ENCODE measurements around the gene PALLD.

Gene PALLD

DNA sequence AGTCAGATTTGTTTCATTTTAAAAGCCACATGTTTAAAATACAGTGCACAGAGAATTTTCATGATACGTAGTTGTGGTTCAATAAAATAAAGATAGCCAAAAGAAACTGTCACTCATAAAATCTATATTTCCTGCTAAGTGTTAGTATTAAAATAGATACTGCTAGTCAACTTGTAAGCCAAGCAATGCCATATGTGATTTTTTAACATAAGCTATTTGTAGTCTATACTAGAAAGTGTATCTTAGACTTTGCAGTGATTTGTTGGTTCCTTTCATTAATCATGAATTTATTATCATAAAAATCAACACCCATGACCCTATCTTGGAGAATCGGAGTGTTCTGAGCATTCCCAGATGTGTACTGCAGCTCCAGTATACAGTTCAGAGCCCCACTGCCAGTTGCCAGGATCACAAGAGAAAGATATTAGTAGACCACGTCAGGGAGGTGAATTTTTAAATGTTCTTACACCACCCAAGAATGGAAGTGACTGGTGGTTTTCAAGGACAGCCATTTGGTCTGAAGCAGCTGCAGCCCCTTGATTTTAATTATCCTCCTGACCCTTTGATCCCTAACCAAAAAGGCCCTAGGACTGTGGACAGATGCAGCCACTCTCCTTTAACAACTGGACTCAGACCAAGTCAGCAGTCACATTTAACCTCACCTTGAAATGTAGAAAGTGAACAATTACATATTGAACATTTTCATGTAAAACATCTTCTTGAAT, 163.1 kb downstream of the PALLD start:
- no peaks in the 10 kb centered on the region for H3K79me2 ChIP-seq (ENCODE audit: insufficient read depth, low read length)
- no peaks in the 10 kb centered on the region for H3K36me3 ChIP-seq (ENCODE audit: insufficient read depth, low read length)
- H3K27me3 ChIP-seq (ENCODE audit: insufficient read depth, low read length, poor library complexity) = no peaks in the 10 kb centered on the region
- H3K4me3 ChIP-seq (ENCODE audit: low read depth in 1 of 2, low read length in 2 of 2) = no peak overlapping the region
- H4K20me1 ChIP-seq (ENCODE audit: insufficient read depth, low read length) = no peaks in the 10 kb centered on the region
- H3K4me2 ChIP-seq (ENCODE audit: insufficient read depth, low read length) = no peak overlapping the region
- no peak for ATAC-seq (ENCODE audit: insufficient read depth, low read depth)
- H3K9me3 ChIP-seq (ENCODE audit: insufficient read depth, low read length, severe bottlenecking) = no peaks in the 10 kb centered on the region
- DNase-seq = no peak
- no peak for TF ChIP-seq EZH2 (IDR thresholded peaks at IDR 0.05; ENCODE audit: borderline replicate concordance, low read depth, low read length, severe bottlenecking)
- TF ChIP-seq, protein P1, sequence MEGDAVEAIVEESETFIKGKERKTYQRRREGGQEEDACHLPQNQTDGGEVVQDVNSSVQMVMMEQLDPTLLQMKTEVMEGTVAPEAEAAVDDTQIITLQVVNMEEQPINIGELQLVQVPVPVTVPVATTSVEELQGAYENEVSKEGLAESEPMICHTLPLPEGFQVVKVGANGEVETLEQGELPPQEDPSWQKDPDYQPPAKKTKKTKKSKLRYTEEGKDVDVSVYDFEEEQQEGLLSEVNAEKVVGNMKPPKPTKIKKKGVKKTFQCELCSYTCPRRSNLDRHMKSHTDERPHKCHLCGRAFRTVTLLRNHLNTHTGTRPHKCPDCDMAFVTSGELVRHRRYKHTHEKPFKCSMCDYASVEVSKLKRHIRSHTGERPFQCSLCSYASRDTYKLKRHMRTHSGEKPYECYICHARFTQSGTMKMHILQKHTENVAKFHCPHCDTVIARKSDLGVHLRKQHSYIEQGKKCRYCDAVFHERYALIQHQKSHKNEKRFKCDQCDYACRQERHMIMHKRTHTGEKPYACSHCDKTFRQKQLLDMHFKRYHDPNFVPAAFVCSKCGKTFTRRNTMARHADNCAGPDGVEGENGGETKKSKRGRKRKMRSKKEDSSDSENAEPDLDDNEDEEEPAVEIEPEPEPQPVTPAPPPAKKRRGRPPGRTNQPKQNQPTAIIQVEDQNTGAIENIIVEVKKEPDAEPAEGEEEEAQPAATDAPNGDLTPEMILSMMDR (IDR thresholded peaks at IDR 0.05; ENCODE audit: borderline replicate concordance, extremely low read depth, low read length, poor library complexity, severe bottlenecking) = no peak
- no peak overlapping the region for H3K9ac ChIP-seq (ENCODE audit: low read depth, low read length)
- H3K4me1 ChIP-seq (ENCODE audit: insufficient read depth, low read length) = no peaks in the 10 kb centered on the region
- H2AFZ ChIP-seq (ENCODE audit: low read depth, low read length) = no peak overlapping the region
- no peak overlapping the region for H3K27ac ChIP-seq (ENCODE audit: low read length)

DNA sequence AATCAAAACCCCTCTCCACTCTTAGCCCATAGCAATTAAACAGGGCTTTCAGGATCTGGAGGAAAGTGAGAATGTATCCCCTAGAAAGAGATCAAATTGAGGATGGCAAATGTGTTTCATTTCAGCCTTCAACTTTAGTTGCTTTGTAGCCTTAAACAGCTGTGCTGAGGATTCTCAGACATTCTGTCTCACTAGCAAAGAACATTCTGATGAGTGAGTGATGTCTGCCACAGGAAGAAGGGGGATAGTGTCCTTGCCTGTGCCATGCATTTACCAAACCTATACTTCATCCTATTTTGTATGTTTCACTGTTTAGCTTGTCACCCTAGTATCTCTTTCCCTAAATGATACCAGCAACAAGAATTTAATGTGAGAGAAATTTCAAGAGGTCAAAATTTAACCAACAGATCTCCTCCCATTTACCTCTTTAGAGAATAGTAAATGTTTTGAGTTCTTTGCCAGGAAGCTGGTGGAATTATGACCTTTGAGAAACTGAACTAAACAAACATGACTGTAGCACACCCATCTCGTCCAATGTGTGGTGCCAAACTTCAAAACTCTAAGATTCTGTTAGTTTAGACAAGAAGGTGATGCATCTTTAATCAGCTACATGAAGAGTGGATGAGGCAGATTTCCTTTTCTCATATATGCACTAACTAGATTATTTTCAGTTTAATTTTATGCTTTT, 165.6 kb downstream of the PALLD start:
- no peak overlapping the region for H3K27ac ChIP-seq (ENCODE audit: low read length)
- no peaks in the 10 kb centered on the region for H3K36me3 ChIP-seq (ENCODE audit: insufficient read depth, low read length)
- no peak for TF ChIP-seq EZH2 (IDR thresholded peaks at IDR 0.05; ENCODE audit: borderline replicate concordance, low read depth, low read length, severe bottlenecking)
- TF ChIP-seq, protein P1 (IDR thresholded peaks at IDR 0.05; ENCODE audit: borderline replicate concordance, extremely low read depth, low read length, poor library complexity, severe bottlenecking) = no peak
- H2AFZ ChIP-seq (ENCODE audit: low read depth, low read length) = no peak overlapping the region
- H3K9ac ChIP-seq (ENCODE audit: low read depth, low read length) = no peak overlapping the region
- H3K4me2 ChIP-seq (ENCODE audit: insufficient read depth, low read length) = no peak overlapping the region
- no peak overlapping the region for H3K4me3 ChIP-seq (ENCODE audit: low read depth in 1 of 2, low read length in 2 of 2)
- ATAC-seq (ENCODE audit: insufficient read depth, low read depth) = no peak
- H3K4me1 ChIP-seq (ENCODE audit: insufficient read depth, low read length) = no peaks in the 10 kb centered on the region
- no peaks in the 10 kb centered on the region for H3K9me3 ChIP-seq (ENCODE audit: insufficient read depth, low read length, severe bottlenecking)
- no peak for DNase-seq
- peaks cover 2% of the 10 kb centered on the region for H3K27me3 ChIP-seq (ENCODE audit: insufficient read depth, low read length, poor library complexity)
- no peaks in the 10 kb centered on the region for H4K20me1 ChIP-seq (ENCODE audit: insufficient read depth, low read length)
- H3K79me2 ChIP-seq (ENCODE audit: insufficient read depth, low read length) = no peaks in the 10 kb centered on the region

DNA sequence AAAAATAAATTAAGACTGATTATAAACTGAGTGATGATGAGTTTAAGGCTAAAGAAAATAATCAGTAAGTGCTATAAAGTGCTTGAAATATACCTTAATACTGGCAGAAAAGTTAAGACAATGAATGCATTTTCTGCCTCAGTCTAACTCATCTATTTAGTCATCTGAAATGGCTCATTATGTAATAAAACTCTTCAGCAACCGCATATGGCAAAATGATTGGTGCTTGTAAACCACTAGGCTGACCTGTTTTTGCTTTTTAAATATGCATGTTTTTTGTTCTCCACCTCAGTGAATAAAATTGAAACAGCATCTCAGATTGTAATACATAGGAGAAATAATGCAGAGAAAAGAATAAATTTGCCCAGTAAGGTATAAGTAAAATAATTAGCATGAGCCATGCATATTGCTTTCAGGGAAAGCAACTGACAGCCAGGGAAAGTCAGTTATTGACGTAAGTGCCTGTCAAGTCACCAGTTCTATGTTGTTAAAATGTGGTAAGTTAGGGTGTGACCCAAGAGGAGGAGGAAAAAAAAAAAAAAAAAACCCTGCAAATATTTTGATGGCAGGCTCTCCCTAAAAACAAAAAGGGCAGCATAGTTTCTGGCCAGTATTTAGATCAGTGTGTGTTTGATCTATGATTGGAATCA, 167.5 kb downstream of the PALLD start:
- DNase-seq = no peak

More for the DNA sequence above, 167.5 kb downstream of the PALLD start:
- Histone ChIP-seq H3K9ac (ENCODE audit: low read depth, low read length) (no peak overlapping the region), H3K9me3 (ENCODE audit: insufficient read depth, low read length, severe bottlenecking) (no peaks in the 10 kb centered on the region), H3K36me3 (ENCODE audit: insufficient read depth, low read length) (no peaks in the 10 kb centered on the region), H3K27ac (ENCODE audit: low read length) (no peak overlapping the region), H3K27me3 (ENCODE audit: insufficient read depth, low read length, poor library complexity) (peaks cover 3% of the 10 kb centered on the region), H3K4me3 (ENCODE audit: low read depth in 1 of 2, low read length in 2 of 2) (no peak overlapping the region), H2AFZ (ENCODE audit: low read depth, low read length) (no peak overlapping the region), H3K4me2 (ENCODE audit: insufficient read depth, low read length) (no peak overlapping the region), H4K20me1 (ENCODE audit: insufficient read depth, low read length) (no peaks in the 10 kb centered on the region), H3K79me2 (ENCODE audit: insufficient read depth, low read length) (no peaks in the 10 kb centered on the region), H3K4me1 (ENCODE audit: insufficient read depth, low read length) (no peaks in the 10 kb centered on the region)
- TF ChIP-seq, protein P1 (IDR thresholded peaks at IDR 0.05; ENCODE audit: borderline replicate concordance, extremely low read depth, low read length, poor library complexity, severe bottlenecking) = no peak
- TF ChIP-seq EZH2 (IDR thresholded peaks at IDR 0.05; ENCODE audit: borderline replicate concordance, low read depth, low read length, severe bottlenecking) = no peak
- ATAC-seq (ENCODE audit: insufficient read depth, low read depth) = no peak
